ENCODE data around the gene HSD17B8. TPM values are rescaled to one million over a fixed set of nuclear protein-coding genes. Genes with fewer than 3 reads are reported as not detected.

HSD17B8 gene
- total and polyA plus RNA-seq, 2 experiments from 2014 or later, result 4.3 to 8.9 TPM

GRCh38 chr6:33177552-33178446, 26.7 kb upstream of the HSD17B8 start:
- no peak overlapping the region for H3K4me3 Mint-ChIP-seq
- ATAC-seq (no peak), DNase-seq (ENCODE audit: low spot score) (no peak)
- H3F3A ChIP-seq (replicated peaks; ENCODE audit: low read depth), result no peaks in the 10 kb centered on the region
- peaks cover 15% of the 10 kb centered on the region for H3K27me3 Mint-ChIP-seq (ENCODE audit: insufficient read depth, low read depth, poor library complexity)
- H3K4me1 Mint-ChIP-seq, result peaks cover 1% of the 10 kb centered on the region
- no peaks in the 10 kb centered on the region for H3K27me3 ChIP-seq (ENCODE audit: insufficient read depth)
- no peak overlapping the region for H2AFZ ChIP-seq
- no peaks in the 10 kb centered on the region for H3K36me3 ChIP-seq (ENCODE audit: insufficient read depth)
- H3K4me1 ChIP-seq (ENCODE audit: insufficient read depth), result no peaks in the 10 kb centered on the region; the same call in 1 of the 2 replicates
- no peaks in the 10 kb centered on the region for H3K9me3 Mint-ChIP-seq
- H3K27ac ChIP-seq (ENCODE audit: low read depth), result no peak overlapping the region
- H3K4me2 ChIP-seq, result no peak overlapping the region
- no peaks in the 10 kb centered on the region for H4K20me1 ChIP-seq (replicated peaks; ENCODE audit: insufficient read depth)
- H3K27ac Mint-ChIP-seq, result no peak overlapping the region
- no peaks in the 10 kb centered on the region for H3K79me2 ChIP-seq (replicated peaks; ENCODE audit: insufficient read depth)
- no peaks in the 10 kb centered on the region for H3K36me3 Mint-ChIP-seq (ENCODE audit: low read depth)
- no peaks in the 10 kb centered on the region for H3K9me2 ChIP-seq (ENCODE audit: insufficient read depth)
- TF ChIP-seq ZNF331 (CRISPR knock-in tag; IDR thresholded peaks at IDR 0.05; ENCODE audit: low read depth), result no peak
- no peak for TF ChIP-seq CTCF (conservative IDR thresholded peaks at IDR 0.05; ENCODE audit: low read depth in 2 of 2)
- TF ChIP-seq EZH2phosphoT487 (IDR thresholded peaks at IDR 0.05; ENCODE audit: unreplicated experiment), result no peak
- no peak for TF ChIP-seq ETS1 (IDR thresholded peaks at IDR 0.05)
- TF ChIP-seq NANOG (IDR thresholded peaks at IDR 0.05; ENCODE audit: borderline replicate concordance), result no peak
- no peak for TF ChIP-seq STAT1 (IDR thresholded peaks at IDR 0.05; ENCODE audit: unreplicated experiment)
- TF ChIP-seq EZH2 (IDR thresholded peaks at IDR 0.05; ENCODE audit: low read depth, unreplicated experiment), result no peak
- TF ChIP-seq POLR2AphosphoS5 (IDR thresholded peaks at IDR 0.05; ENCODE audit: low read depth), result no peak
- no peak for TF ChIP-seq CREB1 (CRISPR knock-in tag; IDR thresholded peaks at IDR 0.05; ENCODE audit: low read depth)
- no peak for TF ChIP-seq REST (IDR thresholded peaks at IDR 0.05; ENCODE audit: unreplicated experiment)
- TF ChIP-seq JUNB (IDR thresholded peaks at IDR 0.05; ENCODE audit: unreplicated experiment), result no peak
- H3K4me3 ChIP-seq, result no peak overlapping the region

All from GM23338 (cell line).